Mesenchymal stem cell (in vitro differentiated cells and primary cell): ENCODE results near the gene PPRC1.

Experiments
- DNase-seq: peaks from one replicate; pipeline ENCODE4 v3.0.0-alpha.2; 2013
- H2AFZ ChIP-seq: one replicate; pipeline ENCODE4 v1.6.1; 2013; ENCODE audit warnings: low read depth, mild to moderate bottlenecking, control low read depth, inconsistent platforms, low read length, moderate library complexity
- H2AK5ac ChIP-seq: 2 replicates; pipeline ENCODE4 v1.6.1; 2013; ENCODE audit warnings: low read length, moderate library complexity, mild to moderate bottlenecking, inconsistent platforms; ENCODE audit not compliant: severe bottlenecking
- H2BK120ac ChIP-seq: one replicate; pipeline ENCODE4 v1.6.1; 2013; ENCODE audit warnings: low read depth, mild to moderate bottlenecking, inconsistent platforms, low read length, moderate library complexity
- H2BK12ac ChIP-seq, 2 experiments: one replicate each; pipeline ENCODE4 v1.6.1; 2013; ENCODE audit warnings: inconsistent platforms in 2 of 2, low read length in 2 of 2, mild to moderate bottlenecking in 2 of 2, moderate library complexity in 2 of 2, control low read depth in 1 of 2
- H2BK15ac ChIP-seq: one replicate; pipeline ENCODE4 v1.6.1; 2013; ENCODE audit warnings: mild to moderate bottlenecking, low read depth, inconsistent platforms; ENCODE audit not compliant: poor library complexity, severe bottlenecking
- H2BK5ac ChIP-seq: 2 replicates; pipeline ENCODE4 v1.6.1; 2013; ENCODE audit warnings: low read depth, mild to moderate bottlenecking, low read length, control low read depth, inconsistent platforms; ENCODE audit not compliant: poor library complexity, severe bottlenecking
- H3K14ac ChIP-seq, 2 experiments: one replicate each; pipeline ENCODE4 v1.6.1; 2013; ENCODE audit warnings: inconsistent platforms in 2 of 2, low read length in 2 of 2, control low read depth in 1 of 2, mild to moderate bottlenecking in 1 of 2, moderate library complexity in 1 of 2
- H3K18ac ChIP-seq, 2 experiments: one replicate each; pipeline ENCODE4 v1.6.1; 2013; ENCODE audit warnings: inconsistent platforms in 2 of 2, low read length in 2 of 2, control low read depth in 1 of 2, low read depth in 1 of 2, mild to moderate bottlenecking in 1 of 2
- H3K23ac ChIP-seq, 2 experiments: one replicate each; pipeline ENCODE4 v1.6.1; 2013; ENCODE audit warnings: inconsistent platforms in 2 of 2, low read length in 2 of 2, mild to moderate bottlenecking in 2 of 2, moderate library complexity in 2 of 2, control low read depth in 1 of 2
- H3K27ac ChIP-seq: 2 replicates; pipeline ENCODE4 v1.5.1; 2013; ENCODE audit warnings: mild to moderate bottlenecking, moderate library complexity, low read length, control low read depth, inconsistent platforms; ENCODE audit not compliant: poor library complexity, severe bottlenecking
- H3K27me3 ChIP-seq, 2 experiments: 2 replicates each; pipeline versions ENCODE4 v1.6.1 to v1.7.0; 2013; ENCODE audit warnings: low read length in 2 of 2, mild to moderate bottlenecking in 2 of 2, moderate library complexity in 2 of 2, control low read depth in 1 of 2, inconsistent platforms in 1 of 2; ENCODE audit not compliant: control insufficient read depth in 1 of 2, insufficient read depth in 1 of 2
- H3K36me3 ChIP-seq, 2 experiments: 2 replicates each; pipeline versions ENCODE4 v1.6.1 to v1.7.0; 2013; ENCODE audit warnings: low read length in 2 of 2, control low read depth in 1 of 2, inconsistent platforms in 1 of 2, low read depth in 1 of 2, mild to moderate bottlenecking in 1 of 2; ENCODE audit not compliant: insufficient read depth in 2 of 2, control insufficient read depth in 1 of 2
- H3K4ac ChIP-seq, 2 experiments: one replicate each; pipeline ENCODE4 v1.6.1; 2013; ENCODE audit warnings: inconsistent platforms in 2 of 2, low read length in 2 of 2, mild to moderate bottlenecking in 2 of 2, moderate library complexity in 2 of 2, control low read depth in 1 of 2, low read depth in 1 of 2
- H3K4me1 ChIP-seq: 2 replicates; pipeline ENCODE4 v1.6.1; 2013; ENCODE audit warnings: low read depth, low read length, control low read depth; ENCODE audit not compliant: control insufficient read depth, insufficient read depth
- H3K4me2 ChIP-seq: 2 replicates; pipeline ENCODE4 v1.6.1; 2013; ENCODE audit warnings: low read length, mild to moderate bottlenecking, inconsistent platforms; ENCODE audit not compliant: poor library complexity, severe bottlenecking
- H3K4me3 ChIP-seq, 2 experiments: 2 replicates each; pipeline versions ENCODE4 v1.5.1 to v1.7.0; 2013; ENCODE audit warnings: low read length in 2 of 2, mild to moderate bottlenecking in 2 of 2, control low read depth in 1 of 2, low read depth in 1 of 2; ENCODE audit not compliant: insufficient read depth in 1 of 2
- H3K79me1 ChIP-seq: replicated peaks from 2 replicates; pipeline ENCODE4 v1.6.1; 2013; ENCODE audit warnings: mild to moderate bottlenecking, control low read depth, low read length, inconsistent platforms; ENCODE audit not compliant: poor library complexity, severe bottlenecking
- H3K9ac ChIP-seq: 2 replicates; pipeline ENCODE4 v1.7.0; 2013; ENCODE audit warnings: mild to moderate bottlenecking, low read length, moderate library complexity
- H3K9me3 ChIP-seq: 2 replicates; pipeline ENCODE4 v1.7.0; 2013; ENCODE audit warnings: mild to moderate bottlenecking, low read length; ENCODE audit not compliant: control insufficient read depth
- H4K8ac ChIP-seq: one replicate; pipeline ENCODE4 v1.6.1; 2013; ENCODE audit warnings: inconsistent platforms, mild to moderate bottlenecking, low read length, moderate library complexity
- H4K91ac ChIP-seq: one replicate; pipeline ENCODE4 v1.6.1; 2013; ENCODE audit warnings: mild to moderate bottlenecking, low read length, inconsistent platforms
- WGBS: methylation state at CpG from one replicate; pipeline ENCODE4 v1.1.7; 2013; ENCODE audit warnings: mixed read lengths; 5-methylcytosine and 5-hydroxymethylcytosine counted together

Gene PPRC1

DNA sequence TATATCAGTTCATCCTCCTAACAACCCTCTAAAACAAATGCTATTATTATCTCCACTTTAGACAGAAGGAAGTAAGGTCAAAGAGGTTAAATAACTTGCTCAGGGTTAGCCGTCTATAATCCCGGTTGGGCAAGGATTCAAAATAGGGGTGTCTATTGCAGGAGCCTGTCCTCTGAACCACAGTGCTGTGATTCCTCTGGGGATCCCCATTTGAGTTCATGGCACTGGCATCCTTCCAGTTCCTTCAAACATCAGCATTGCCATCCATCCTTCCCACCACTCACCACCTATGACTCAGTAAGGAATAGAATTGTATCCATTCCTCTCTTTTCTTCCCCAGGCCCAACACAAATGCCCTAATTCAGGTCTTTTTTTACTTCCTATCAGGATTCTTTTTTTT lies 42.1 kb upstream of the PPRC1 start:
- WGBS, result 60% methylated on average over 2 of the region's 2 CpGs
- no peak overlapping the region for H2BK5ac ChIP-seq
- no peaks in the 10 kb centered on the region for H3K36me3 ChIP-seq
- H3K4me1 ChIP-seq, result no peaks in the 10 kb centered on the region
- H2BK120ac ChIP-seq, result no peak overlapping the region
- peak; percentile 23 for DNase-seq
- no peaks in the 10 kb centered on the region for H3K79me1 ChIP-seq
- no peak overlapping the region for H2AFZ ChIP-seq
- no peak overlapping the region for H2AK5ac ChIP-seq
- no peak overlapping the region for H3K18ac ChIP-seq
- H4K8ac ChIP-seq, result no peak overlapping the region
- H4K91ac ChIP-seq, result no peak overlapping the region
- H3K4me3 ChIP-seq, result no peak overlapping the region
- H3K27ac ChIP-seq, result no peak overlapping the region
- no peak overlapping the region for H3K23ac ChIP-seq
- H3K27me3 ChIP-seq, result no peaks in the 10 kb centered on the region
- no peak overlapping the region for H3K14ac ChIP-seq
- no peaks in the 10 kb centered on the region for H3K9me3 ChIP-seq
- H3K4me2 ChIP-seq, result no peak overlapping the region
- H3K4ac ChIP-seq, result no peak overlapping the region
- no peak overlapping the region for H3K9ac ChIP-seq
- no peak overlapping the region for H2BK15ac ChIP-seq
- H2BK12ac ChIP-seq, result no peak overlapping the region

GRCh38 chr10:102096449-102096848 lies 36.4 kb upstream of the PPRC1 start:
- DNase-seq, result no peak
- Histone ChIP-seq H3K4me2 (no peak overlapping the region), H2BK15ac (no peak overlapping the region), H2AK5ac (no peak overlapping the region), H2BK5ac (no peak overlapping the region), H3K27me3 (no peaks in the 10 kb centered on the region), H3K23ac (no peak overlapping the region), H3K18ac (no peak overlapping the region), H3K4me1 (no peaks in the 10 kb centered on the region), H3K27ac (no peak overlapping the region), H3K9ac (no peak overlapping the region), H3K4ac (no peak overlapping the region), H2BK12ac (no peak overlapping the region), H4K8ac (no peak overlapping the region), H2AFZ (no peak overlapping the region), H3K36me3 (no peaks in the 10 kb centered on the region), H3K4me3 (no peak overlapping the region), H4K91ac (no peak overlapping the region), H2BK120ac (no peak overlapping the region), H3K14ac (no peak overlapping the region), H3K9me3 (no peaks in the 10 kb centered on the region), H3K79me1 (no peaks in the 10 kb centered on the region)
- WGBS, result 95% methylated on average over 6 of the region's 7 CpGs

DNA sequence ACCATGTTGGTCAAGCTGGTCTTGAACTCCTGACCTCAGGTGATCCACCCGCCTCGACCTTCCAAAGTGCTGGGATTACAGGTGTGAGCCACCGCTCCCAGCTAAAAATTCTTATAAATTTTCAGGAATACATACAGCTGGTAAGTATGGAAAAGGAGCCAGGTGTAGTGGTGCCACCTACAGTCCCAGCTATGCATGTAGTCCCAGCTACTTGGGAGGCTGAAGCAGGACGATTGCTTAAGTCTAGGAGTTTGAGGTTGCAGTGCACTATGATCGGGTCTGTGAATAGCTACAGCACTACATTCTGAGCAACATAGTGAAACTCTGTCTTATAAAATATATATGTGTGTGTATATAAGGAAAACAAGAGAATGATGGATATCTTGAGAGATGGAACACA lies 31.7 kb upstream of the PPRC1 start:
- H3K18ac ChIP-seq, result no peak overlapping the region
- no peak overlapping the region for H3K14ac ChIP-seq
- no peaks in the 10 kb centered on the region for H3K27me3 ChIP-seq
- H3K4me1 ChIP-seq, result peaks cover 3% of the 10 kb centered on the region
- no peak overlapping the region for H2BK12ac ChIP-seq
- no peak overlapping the region for H2AK5ac ChIP-seq
- peaks cover 8% of the 10 kb centered on the region for H3K79me1 ChIP-seq
- H3K36me3 ChIP-seq, result peaks cover 19 to 27% of the 10 kb centered on the region in 2 experiments
- no peak overlapping the region for H3K4me2 ChIP-seq
- no peak overlapping the region for H2BK5ac ChIP-seq
- H2BK15ac ChIP-seq, result no peak overlapping the region
- no peak overlapping the region for H3K4ac ChIP-seq
- no peak overlapping the region for H3K27ac ChIP-seq
- H2BK120ac ChIP-seq, result no peak overlapping the region
- DNase-seq, result no peak
- no peak overlapping the region for H2AFZ ChIP-seq
- no peak overlapping the region for H4K8ac ChIP-seq
- no peak overlapping the region for H3K9ac ChIP-seq
- no peaks in the 10 kb centered on the region for H3K9me3 ChIP-seq
- 86% methylated on average over 1 of the region's 5 CpGs for WGBS
- H4K91ac ChIP-seq, result no peak overlapping the region
- no peak overlapping the region for H3K23ac ChIP-seq
- no peak overlapping the region for H3K4me3 ChIP-seq

GRCh38 chr10:102102421-102102820 lies 30.4 kb upstream of the PPRC1 start:
- H2BK12ac ChIP-seq, result no peak overlapping the region
- H3K4me1 ChIP-seq, result peaks cover 5% of the 10 kb centered on the region
- no peak overlapping the region for H2AK5ac ChIP-seq
- no peak overlapping the region for H4K8ac ChIP-seq
- H2AFZ ChIP-seq, result no peak overlapping the region
- H3K4me2 ChIP-seq, result no peak overlapping the region
- H3K18ac ChIP-seq, result no peak overlapping the region
- no peak overlapping the region for H3K9ac ChIP-seq
- WGBS, result 87% methylated on average over 1 of the region's 1 CpG
- peaks cover 17% of the 10 kb centered on the region for H3K79me1 ChIP-seq
- no peak overlapping the region for H3K27ac ChIP-seq
- no peak overlapping the region for H4K91ac ChIP-seq
- H3K36me3 ChIP-seq, result peaks cover 31 to 37% of the 10 kb centered on the region in 2 experiments
- no peak overlapping the region for H3K4ac ChIP-seq
- H3K4me3 ChIP-seq, result no peak overlapping the region
- H2BK120ac ChIP-seq, result no peak overlapping the region
- H3K9me3 ChIP-seq, result no peaks in the 10 kb centered on the region
- no peak overlapping the region for H2BK15ac ChIP-seq
- H3K14ac ChIP-seq, result no peak overlapping the region
- H2BK5ac ChIP-seq, result no peak overlapping the region
- DNase-seq, result no peak
- no peaks in the 10 kb centered on the region for H3K27me3 ChIP-seq
- no peak overlapping the region for H3K23ac ChIP-seq
